Ovary (tissue), 9 donors: ENCODE results near the gene ALG1. TPM values are rescaled to one million over a fixed set of nuclear protein-coding genes. Genes with fewer than 3 reads are reported as not detected.
"Not testable (repeated sequence)": the region's sequence is repeated elsewhere in the genome, so short reads cannot be mapped to it uniquely, and the experiment has no call there.

Experiments used
- DNase-seq, 5 donors: peaks; one replicate each; pipeline ENCODE4 v3.0.0-alpha.2; 2019 to 2020
- H3K27ac ChIP-seq, 2 donors: fragments of 200-600 bp; one replicate each; pipeline versions ENCODE4 v1.5.1 to v1.8.0; 2019 to 2022
- H3K27me3 ChIP-seq: fragments of 200-600 bp; one replicate; pipeline ENCODE4 v1.8.0; 2022
- H3K36me3 ChIP-seq: fragments of 200-600 bp; sonication (generic); one replicate; pipeline ENCODE4 v1.5.1; 2019
- H3K4me1 ChIP-seq: one replicate; pipeline ENCODE4 v1.8.1; 2013; ENCODE audit warnings: mild to moderate bottlenecking, moderate library complexity; ENCODE audit not compliant: insufficient read depth
- H3K4me3 ChIP-seq: fragments of 200-600 bp; sonication (generic); one replicate; pipeline ENCODE4 v1.5.1; 2017
- H3K9me3 ChIP-seq, 2 donors: fragments of 200-600 bp in 1 of 2; sonication (generic) in 1 of 2; one replicate each; pipeline versions ENCODE4 v1.5.1 to v1.8.1; 2013 to 2019; ENCODE audit warnings: mild to moderate bottlenecking in 1 of 2, moderate library complexity in 1 of 2
- CTCF ChIP-seq, 3 donors: fragments of 450-650 bp in 2 of 3; fragments of 200-600 bp in 1 of 3; IDR thresholded peaks; one replicate each; pipeline versions ENCODE4 v1.5.1 to v1.8.0; 2016 to 2022; ENCODE audit warnings: antibody characterized with exemption in 3 of 3, mild to moderate bottlenecking in 1 of 3
- EP300 ChIP-seq: sonication (generic); formaldehyde crosslinking; IDR thresholded peaks from one replicate; pipeline ENCODE4 v1.6.1; 2017; ENCODE audit warnings: antibody characterized with exemption
- POLR2A ChIP-seq: fragments of 450-650 bp; IDR thresholded peaks from one replicate; pipeline ENCODE4 v1.6.1; 2017; ENCODE audit warnings: antibody characterized with exemption, mild to moderate bottlenecking, moderate library complexity
- WGBS, 3 donors: extraction: QIAGEN DNeasy Blood & Tissue Kit in 1 of 3; methylation state at CpG; one replicate each; pipeline versions ENCODE4 v1.1.5 to v1.1.7; 2013 to 2017; 5-methylcytosine and 5-hydroxymethylcytosine counted together
- intact Hi-C, 4 donors: fragments of 100-400 bp; cut with DNase I; formaldehyde crosslinking; loops; one replicate each; pipeline versions ENCODE4 v1.11.0 to v1.15.1; 2022 to 2023
- polyA plus RNA-seq, 2 donors: library from polyadenylated mRNA; stranded (reverse); fragments of 200-250 nt in 1 of 2; fragments of 350-450 nt in 1 of 2; fragmentation: Illumina TruSeq in 1 of 2; extraction: RNeasy Lipid Tissue Mini Kit (QIAGEN cat#74804) in 1 of 2; gene quantifications; one replicate each; pipeline ENCODE4 v1.2.3, GENCODE V29; 2013 to 2014
- total RNA-seq, 7 donors: library from RNA; depleted of rRNA in 2 of 7; stranded (reverse); fragments of >200 nt in 2 of 7; fragmentation: NEBNext Ultra II Directional in 3 of 7; extraction: Animal tissue kit (Norgen Biotek cat#: 25700) in 3 of 7; gene quantifications; one replicate each; pipeline versions ENCODE4 v1.1.0 to v1.2.4, GENCODE V29; 2016 to 2023
- donor health status: DM: no; HTN: no; CAD: no; lungs with moderate emphysema.
- donor health status: DM: no; HTN: no; CAD: no.
- donor health status: Bipolar disorder and iron deficiency.
- donor health status: DM: yes; HTN: yes; CAD: no.
- donor health status: DM: no; HTN: no; CAD: no.
- donor health status: DM: yes; HTN: yes; CAD: no.

ALG1 gene
- total and polyA plus RNA-seq, 9 donors: 9.1 to 21.3 (median 15.5) TPM

- no peaks in the 10 kb centered on the region for H3K4me1 ChIP-seq
- DNase-seq: no peak
- 41 to 51% (median 47%) methylated on average over 12 of the region's 12 CpGs for WGBS, 3 donors
- no peaks in the 10 kb centered on the region for H3K27me3 ChIP-seq
- intact Hi-C loops: no loop called here
- H3K4me3 ChIP-seq: peak overlapping the region; percentile 64
- no peaks in the 10 kb centered on the region for H3K36me3 ChIP-seq
- no peaks in the 10 kb centered on the region for H3K9me3 ChIP-seq
- H3K27ac ChIP-seq: peak overlapping the region in 1 of 2 donors; percentile 60
- TF ChIP-seq CTCF (IDR thresholded peaks at IDR 0.05) (no peak), POLR2A (no peak), EP300 (no peak)
Observed at GRCh38 chr16:5072334-5073278, 963 bp downstream of the ALG1 start.

DNA sequence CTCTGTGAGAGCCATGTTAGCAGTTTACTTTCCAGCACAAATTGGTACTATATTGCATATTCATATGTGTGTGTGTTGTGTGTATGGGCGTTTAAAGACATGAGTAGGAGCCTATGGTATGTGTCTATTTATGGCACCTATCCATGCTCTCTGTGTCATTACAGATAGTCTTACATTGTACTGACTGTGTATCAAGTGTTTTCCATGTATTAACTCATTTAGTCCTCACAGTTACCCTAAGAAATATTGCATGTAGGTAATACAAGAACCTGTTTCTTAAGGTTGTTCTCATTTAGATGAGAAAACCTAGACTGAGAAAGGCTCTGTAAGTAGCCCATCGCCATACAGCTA, 1.6 kb downstream of the ALG1 start:
- no peak for TF ChIP-seq EP300
- no peak for TF ChIP-seq CTCF (IDR thresholded peaks at IDR 0.05)
- no peak for TF ChIP-seq POLR2A
- H3K4me1 ChIP-seq: no peaks in the 10 kb centered on the region
- no peak for DNase-seq
- H3K27me3 ChIP-seq: no peaks in the 10 kb centered on the region
- H3K9me3 ChIP-seq: no peaks in the 10 kb centered on the region
- H3K4me3 ChIP-seq: no peak overlapping the region
- intact Hi-C loops: no loop called here
- 75 to 81% (median 76%) methylated on average over 2 of the region's 2 CpGs for WGBS, 3 donors
- H3K36me3 ChIP-seq: no peaks in the 10 kb centered on the region
- no peak overlapping the region for H3K27ac ChIP-seq

DNA sequence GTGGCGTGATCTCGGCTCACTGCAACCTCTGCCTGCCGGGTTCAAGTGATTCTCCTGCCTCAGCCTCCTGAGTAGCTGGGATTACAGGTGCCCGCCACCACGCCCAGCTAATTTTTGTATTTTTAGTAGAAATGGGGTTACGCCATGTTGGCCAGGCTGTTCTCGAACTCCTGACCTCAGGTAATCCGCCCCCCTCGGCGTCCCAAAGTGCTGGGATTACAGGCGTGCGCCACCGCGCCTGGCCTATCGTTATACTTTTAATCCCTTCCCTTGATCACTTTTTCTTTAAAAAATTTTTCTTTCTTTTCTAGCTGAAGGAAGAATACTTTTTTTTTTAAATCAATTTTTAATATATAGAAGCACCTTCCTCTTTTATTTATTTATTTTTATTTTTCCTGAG, 2.1 kb downstream of the ALG1 start:
- DNase-seq, H3K36me3 ChIP-seq, H3K9me3 ChIP-seq, H3K27me3 ChIP-seq, intact Hi-C loops, H3K4me3 ChIP-seq, H3K4me1 ChIP-seq, H3K27ac ChIP-seq: not testable (repeated sequence)
- WGBS, 3 donors: 92 to 94% (median 93%) methylated on average over 15 of the region's 15 CpGs

GRCh38 chr16:5075637-5076036, 4.0 kb downstream of the ALG1 start:
- Histone ChIP-seq H3K4me3 (no peak overlapping the region), H3K9me3 (no peaks in the 10 kb centered on the region), H3K36me3 (no peaks in the 10 kb centered on the region), H3K27ac (no peak overlapping the region), H3K4me1 (no peaks in the 10 kb centered on the region), H3K27me3 (no peaks in the 10 kb centered on the region)
- TF ChIP-seq EP300 (no peak), CTCF (IDR thresholded peaks at IDR 0.05) (no peak), POLR2A (no peak)
- 80 to 85% (median 84%) methylated on average over 5 of the region's 5 CpGs for WGBS, 3 donors
- DNase-seq: no peak
- intact Hi-C loops: no loop called here

DNA sequence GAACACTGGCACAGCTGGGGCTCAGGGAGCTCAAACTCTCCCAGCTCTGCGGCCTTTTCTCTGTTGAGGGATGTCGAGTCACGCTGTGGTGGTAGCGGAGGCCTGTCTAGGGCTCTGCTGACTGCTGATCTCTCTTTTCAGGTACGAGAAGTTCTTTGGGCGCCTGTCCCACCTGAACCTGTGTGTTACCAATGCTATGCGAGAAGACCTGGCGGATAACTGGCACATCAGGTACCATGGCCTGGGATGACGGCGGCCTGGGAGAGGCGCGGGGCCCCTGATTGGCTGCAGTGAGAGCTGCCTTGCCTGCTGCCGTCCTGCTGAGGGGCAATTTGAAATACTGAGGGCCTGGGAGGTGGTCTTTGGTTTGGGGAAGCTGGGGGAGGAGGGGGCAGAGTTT, 5.7 kb downstream of the ALG1 start:
- H3K9me3 ChIP-seq: no peaks in the 10 kb centered on the region
- DNase-seq: no peak
- H3K4me3 ChIP-seq: no peak overlapping the region
- intact Hi-C loops: no loop called here
- H3K4me1 ChIP-seq: no peaks in the 10 kb centered on the region
- no peak overlapping the region for H3K27ac ChIP-seq
- TF ChIP-seq POLR2A (no peak), CTCF (IDR thresholded peaks at IDR 0.05) (no peak), EP300 (no peak)
- 92 to 97% (median 94%) methylated on average over 13 of the region's 13 CpGs for WGBS, 3 donors
- H3K27me3 ChIP-seq: no peaks in the 10 kb centered on the region
- no peaks in the 10 kb centered on the region for H3K36me3 ChIP-seq
